Trophoblast cell (in vitro differentiated cells and primary cell): Measurements from ENCODE around the gene MRPS21.

ENCODE experiments used
- DNase-seq, 2 donors: peaks; one replicate each; pipeline ENCODE4 v3.0.0-alpha.2; 2016
- H2AFZ ChIP-seq: 2 replicates; pipeline ENCODE4 v1.6.1; 2013; ENCODE audit warnings: low read length, moderate library complexity, mild to moderate bottlenecking; ENCODE audit not compliant: insufficient read depth, poor library complexity
- H2AK5ac ChIP-seq: 2 replicates; pipeline ENCODE4 v1.6.1; 2013; ENCODE audit warnings: mild to moderate bottlenecking, low read length
- H2BK120ac ChIP-seq: 2 replicates; pipeline ENCODE4 v1.6.1; 2013; ENCODE audit warnings: low read length, mild to moderate bottlenecking, moderate library complexity; ENCODE audit not compliant: insufficient read depth, poor library complexity
- H2BK12ac ChIP-seq: 2 replicates; pipeline ENCODE4 v1.6.1; 2013; ENCODE audit warnings: mild to moderate bottlenecking, low read length, moderate library complexity
- H2BK5ac ChIP-seq: 2 replicates; pipeline ENCODE4 v1.6.1; 2013; ENCODE audit warnings: low read length, low read depth, moderate library complexity, mild to moderate bottlenecking; ENCODE audit not compliant: poor library complexity
- H3K14ac ChIP-seq: 2 replicates; pipeline ENCODE4 v1.6.1; 2013; ENCODE audit warnings: mild to moderate bottlenecking, low read length
- H3K18ac ChIP-seq: 2 replicates; pipeline ENCODE4 v1.6.1; 2013; ENCODE audit warnings: mild to moderate bottlenecking, low read length
- H3K23ac ChIP-seq: 2 replicates; pipeline ENCODE4 v1.6.1; 2013; ENCODE audit warnings: low read length
- H3K27ac ChIP-seq: 2 replicates; pipeline ENCODE4 v1.5.1; 2013; ENCODE audit warnings: low read depth, mild to moderate bottlenecking, inconsistent platforms, low read length, moderate library complexity
- H3K27me3 ChIP-seq: 2 replicates; pipeline ENCODE4 v1.6.1; 2013; ENCODE audit warnings: inconsistent platforms, mild to moderate bottlenecking, low read length, moderate library complexity; ENCODE audit not compliant: insufficient read depth
- H3K36me3 ChIP-seq, 2 experiments: 1 replicate in 1 of 2; 2 replicates in 1 of 2; pipeline ENCODE4 v1.6.1; 2013; ENCODE audit warnings: low read length in 2 of 2, mild to moderate bottlenecking in 2 of 2, moderate library complexity in 1 of 2; ENCODE audit not compliant: insufficient read depth in 2 of 2, control insufficient read depth in 1 of 2
- H3K4ac ChIP-seq: 2 replicates; pipeline ENCODE4 v1.6.1; 2013; ENCODE audit warnings: low read depth, mild to moderate bottlenecking, low read length, moderate library complexity
- H3K4me1 ChIP-seq, 2 experiments: 1 replicate in 1 of 2; 2 replicates in 1 of 2; pipeline ENCODE4 v1.6.1; 2013; ENCODE audit warnings: low read length in 2 of 2, mild to moderate bottlenecking in 2 of 2, moderate library complexity in 1 of 2; ENCODE audit not compliant: insufficient read depth in 2 of 2, control insufficient read depth in 1 of 2
- H3K4me2 ChIP-seq: 2 replicates; pipeline ENCODE4 v1.6.1; 2013; ENCODE audit warnings: inconsistent platforms, mild to moderate bottlenecking, low read length, moderate library complexity
- H3K4me3 ChIP-seq: 2 replicates; pipeline ENCODE4 v1.5.1; 2013; ENCODE audit warnings: mild to moderate bottlenecking, low read depth, low read length, inconsistent platforms
- H3K79me1 ChIP-seq: one replicate; pipeline ENCODE4 v1.6.1; 2013; ENCODE audit warnings: low read length
- H3K79me2 ChIP-seq: 2 replicates; pipeline ENCODE4 v1.6.1; 2013; ENCODE audit warnings: low read length, mild to moderate bottlenecking; ENCODE audit not compliant: control insufficient read depth, insufficient read depth, poor library complexity
- H3K9ac ChIP-seq: 2 replicates; pipeline ENCODE4 v1.6.1; 2013; ENCODE audit warnings: mild to moderate bottlenecking, low read length
- H3K9me3 ChIP-seq: 2 replicates; pipeline ENCODE4 v1.6.1; 2013; ENCODE audit warnings: low read depth, mild to moderate bottlenecking, control low read depth, inconsistent platforms, low read length; ENCODE audit not compliant: insufficient read depth
- H4K12ac ChIP-seq: 2 replicates; pipeline ENCODE4 v1.6.1; 2013; ENCODE audit warnings: low read depth, mild to moderate bottlenecking, low read length, moderate library complexity
- H4K8ac ChIP-seq: 2 replicates; pipeline ENCODE4 v1.6.1; 2013; ENCODE audit warnings: low read depth, mild to moderate bottlenecking, low read length, moderate library complexity
- H4K91ac ChIP-seq: one replicate; pipeline ENCODE4 v1.6.1; 2013; ENCODE audit warnings: low read depth, mild to moderate bottlenecking, low read length, moderate library complexity
- WGBS: extraction: QIAGEN DNeasy Blood & Tissue Kit; methylation state at CpG from one replicate; pipeline ENCODE4 v1.1.7; 2013; ENCODE audit warnings: missing lambda C conversion rate; ENCODE audit not compliant: insufficient read length, insufficient coverage; ENCODE audit errors: extremely low coverage; 5-methylcytosine and 5-hydroxymethylcytosine counted together

Gene MRPS21

DNA sequence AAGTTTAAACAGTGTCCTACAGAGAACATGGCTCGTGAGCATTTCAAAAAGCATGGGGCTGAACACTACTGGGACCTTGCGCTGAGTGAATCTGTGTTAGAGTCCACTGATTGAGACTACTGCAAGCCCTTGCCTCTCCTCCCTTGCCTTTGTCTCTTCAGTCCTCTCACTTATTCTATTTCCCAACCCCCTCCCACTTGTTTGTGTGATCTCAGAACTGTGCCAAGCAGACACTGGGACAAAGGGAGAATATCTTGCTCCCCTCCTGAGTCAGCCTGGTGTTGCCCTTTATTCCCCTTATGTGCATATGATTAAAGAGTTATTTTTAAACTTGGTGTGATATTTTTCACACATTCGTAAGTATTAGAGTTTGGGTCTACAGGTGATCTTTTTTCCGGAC lies 59.2 kb downstream of the MRPS21 start:
- Histone ChIP-seq H3K9me3 (no peaks in the 10 kb centered on the region), H3K27ac (no peak overlapping the region), H2BK5ac (no peak overlapping the region), H4K12ac (no peak overlapping the region), H3K27me3 (no peaks in the 10 kb centered on the region), H3K79me1 (no peaks in the 10 kb centered on the region), H4K8ac (no peak overlapping the region), H3K4me1 (no peaks in the 10 kb centered on the region), H3K36me3 (peaks cover 23 to 25% of the 10 kb centered on the region in 2 experiments), H3K9ac (no peak overlapping the region), H2BK120ac (no peak overlapping the region), H3K18ac (no peak overlapping the region), H2AFZ (no peak overlapping the region), H2AK5ac (no peak overlapping the region), H3K79me2 (no peaks in the 10 kb centered on the region), H3K4me3 (no peak overlapping the region), H2BK12ac (no peak overlapping the region), H3K4ac (no peak overlapping the region), H3K4me2 (no peak overlapping the region), H4K91ac (no peak overlapping the region), H3K23ac (no peak overlapping the region), H3K14ac (no peak overlapping the region)
- no CpG with 5 or more reads among the region's 4 CpGs for WGBS
- DNase-seq = no peak
